ENCODE results near the gene NFATC2IP. TPM values are rescaled to one million over a fixed set of nuclear protein-coding genes. Genes with fewer than 3 reads are reported as not detected.
A peak's percentile ranks its signal among the peaks of the same experiment; 100 is the strongest.

NFATC2IP gene
- total RNA-seq, 4 donors from 2014 or later = 17.4 to 36.6 (median 24.2) TPM

GRCh38 chr16:29012913-29013553 lies 62.3 kb downstream of the NFATC2IP start:
- WGBS, 2 donors = 29 to 43% methylated on average over 9 of the region's 9 CpGs

GRCh38 chr16:29014561-29015069 lies 63.9 kb downstream of the NFATC2IP start:
- intact Hi-C loops (cut with DNase I) = no loop called here
- no peak overlapping the region for H3K27ac ChIP-seq

More at GRCh38 chr16:29012913-29013553, 62.3 kb downstream of the NFATC2IP start:
- TF ChIP-seq POLR2A (IDR thresholded peaks at IDR 0.05) = no peak
- TF ChIP-seq, protein P1, sequence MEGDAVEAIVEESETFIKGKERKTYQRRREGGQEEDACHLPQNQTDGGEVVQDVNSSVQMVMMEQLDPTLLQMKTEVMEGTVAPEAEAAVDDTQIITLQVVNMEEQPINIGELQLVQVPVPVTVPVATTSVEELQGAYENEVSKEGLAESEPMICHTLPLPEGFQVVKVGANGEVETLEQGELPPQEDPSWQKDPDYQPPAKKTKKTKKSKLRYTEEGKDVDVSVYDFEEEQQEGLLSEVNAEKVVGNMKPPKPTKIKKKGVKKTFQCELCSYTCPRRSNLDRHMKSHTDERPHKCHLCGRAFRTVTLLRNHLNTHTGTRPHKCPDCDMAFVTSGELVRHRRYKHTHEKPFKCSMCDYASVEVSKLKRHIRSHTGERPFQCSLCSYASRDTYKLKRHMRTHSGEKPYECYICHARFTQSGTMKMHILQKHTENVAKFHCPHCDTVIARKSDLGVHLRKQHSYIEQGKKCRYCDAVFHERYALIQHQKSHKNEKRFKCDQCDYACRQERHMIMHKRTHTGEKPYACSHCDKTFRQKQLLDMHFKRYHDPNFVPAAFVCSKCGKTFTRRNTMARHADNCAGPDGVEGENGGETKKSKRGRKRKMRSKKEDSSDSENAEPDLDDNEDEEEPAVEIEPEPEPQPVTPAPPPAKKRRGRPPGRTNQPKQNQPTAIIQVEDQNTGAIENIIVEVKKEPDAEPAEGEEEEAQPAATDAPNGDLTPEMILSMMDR (IDR thresholded peaks at IDR 0.05) = no peak
- peaks cover 0 to 6% (median 0%) of the 10 kb centered on the region in 4 donors for H3K27me3 ChIP-seq
- no peak for DNase-seq
- H3K4me1 ChIP-seq = peaks cover 0 to 11% (median 6%) of the 10 kb centered on the region in 3 donors
- no peak overlapping the region for H3K4me3 ChIP-seq
- intact Hi-C loops (cut with DNase I) = no loop called here
- H3K27ac ChIP-seq = peak overlapping the region in 1 of 4 donors; percentile 50
- H3K9me3 ChIP-seq = no peaks in the 10 kb centered on the region
- no peaks in the 10 kb centered on the region for H3K36me3 ChIP-seq

More at GRCh38 chr16:29014561-29015069, 63.9 kb downstream of the NFATC2IP start:
- H3K4me1 ChIP-seq = peaks cover 0 to 11% (median 6%) of the 10 kb centered on the region in 3 donors
- H3K9me3 ChIP-seq = no peaks in the 10 kb centered on the region
- WGBS, 2 donors = 78 to 97% methylated on average over 3 of the region's 3 CpGs
- TF ChIP-seq POLR2A (IDR thresholded peaks at IDR 0.05) = no peak
- no peak overlapping the region for H3K4me3 ChIP-seq
- no peaks in the 10 kb centered on the region for H3K36me3 ChIP-seq
- no peak for DNase-seq
- H3K27me3 ChIP-seq = peaks cover 0 to 1% (median 0%) of the 10 kb centered on the region in 4 donors

Other genes starting within 250 kb of the NFATC2IP start
- gene EIF3C, start 239.5 kb upstream of the NFATC2IP start, total RNA-seq = 100 to 1,000 TPM; 187 to 337 (median 204) TPM
- gene NPIPB9, start 199.2 kb upstream of the NFATC2IP start, total RNA-seq = 1 to 10 TPM in 1 of 4 donors, not detected in 3; 5.0 TPM
- 10 to 100 TPM; 42.1 to 72.7 (median 67.1) TPM for gene ATXN2L, start 127.9 kb upstream of the NFATC2IP start, total RNA-seq
- gene TUFM, start 104.6 kb upstream of the NFATC2IP start, total RNA-seq = 100 to 1,000 TPM; 105 to 143 (median 121) TPM
- gene SH2B1, start 87.1 kb upstream of the NFATC2IP start, total RNA-seq = 10 to 100 TPM; 11.0 to 28.2 (median 18.8) TPM
- under 1 TPM in 2 of 4 donors, not detected in 2; 0.19 to 0.26 TPM for gene ATP2A1, start 72.4 kb upstream of the NFATC2IP start, total RNA-seq
- 10 to 100 TPM; 28.7 to 47.2 (median 37.2) TPM for gene RABEP2, start 25.7 kb upstream of the NFATC2IP start, total RNA-seq
- under 1 TPM in 2 of 4 donors, not detected in 2; 0.19 to 0.42 TPM for gene CD19, start 19.0 kb upstream of the NFATC2IP start, total RNA-seq
- gene SPNS1, start 23.8 kb downstream of the NFATC2IP start, total RNA-seq = 10 to 100 TPM; 15.3 to 26.3 (median 18.5) TPM
- 1 to 10 TPM in 3 of 4 donors, under 1 TPM in 1; 0.76 to 7.4 (median 2.5) TPM for gene LAT, start 34.1 kb downstream of the NFATC2IP start, total RNA-seq

Measured in esophagus squamous epithelium (tissue), 5 donors.